Jurkat, Clone E6-1 (cell line): ENCODE data around the gene C3.
"Not testable (repeated sequence)": the region's sequence is repeated elsewhere in the genome, so short reads cannot be mapped to it uniquely, and the experiment has no call there.

Experiments used
- DNase-seq: peaks from one replicate; pipeline ENCODE4 v3.0.0-alpha.2; 2011; ENCODE audit warnings: low read depth, low spot score
- H3K4me3 ChIP-seq: 2 replicates; pipeline ENCODE4 v1.5.1; 2011; ENCODE audit warnings: mild to moderate bottlenecking, low read length, control low read depth, moderate library complexity

C3 gene

DNA sequence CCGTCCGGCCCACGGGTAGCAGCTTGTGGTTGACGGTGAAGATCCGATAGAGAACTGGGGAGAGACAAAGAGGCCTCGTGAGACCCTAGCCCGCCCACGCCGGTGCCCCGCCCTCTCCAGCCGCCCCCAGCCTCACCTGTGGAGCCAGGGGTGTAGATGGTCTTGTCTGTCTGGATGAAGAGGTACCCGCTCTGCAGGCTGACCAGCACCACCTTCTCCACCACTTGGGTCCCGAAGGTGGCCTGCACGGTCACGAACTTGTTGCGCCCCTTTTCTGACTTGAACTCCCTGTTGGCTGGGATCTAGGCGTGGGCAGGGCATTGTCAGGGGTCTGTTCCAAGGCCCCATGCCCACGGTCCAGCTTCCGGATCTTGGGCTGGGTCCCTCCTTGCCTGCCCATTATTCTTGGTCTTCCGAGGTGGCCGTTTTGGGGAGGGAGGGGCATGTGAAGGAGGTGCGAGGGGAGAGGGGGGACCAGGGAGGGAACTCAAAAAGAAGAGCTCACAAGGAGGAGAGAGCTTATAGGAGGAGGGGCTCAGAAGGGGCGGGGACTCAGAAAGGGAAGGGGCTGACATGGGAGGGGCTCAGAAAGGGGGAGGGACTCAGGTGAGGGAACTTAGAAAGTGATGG is 2.2 kb downstream of the C3 start:
- H3K4me3 ChIP-seq = no peak overlapping the region
- no peak for DNase-seq

- peak; percentile 8 for DNase-seq
Measured at GRCh38 chr19:6717441-6717971, 2.9 kb downstream of the C3 start.

GRCh38 chr19:6717036-6717435 is 3.4 kb downstream of the C3 start:
- no peak overlapping the region for H3K4me3 ChIP-seq
- DNase-seq = no peak

More at GRCh38 chr19:6717441-6717971, 2.9 kb downstream of the C3 start:
- no peak overlapping the region for H3K4me3 ChIP-seq

- no peak for DNase-seq
- no peak overlapping the region for H3K4me3 ChIP-seq
Measured at GRCh38 chr19:6716610-6716970, 3.9 kb downstream of the C3 start.

- no peak for DNase-seq
- no peak overlapping the region for H3K4me3 ChIP-seq
Measured at GRCh38 chr19:6714749-6715555, 5.5 kb downstream of the C3 start.

GRCh38 chr19:6713773-6714692 is 6.4 kb downstream of the C3 start:
- H3K4me3 ChIP-seq = no peak overlapping the region
- no peak for DNase-seq

DNA sequence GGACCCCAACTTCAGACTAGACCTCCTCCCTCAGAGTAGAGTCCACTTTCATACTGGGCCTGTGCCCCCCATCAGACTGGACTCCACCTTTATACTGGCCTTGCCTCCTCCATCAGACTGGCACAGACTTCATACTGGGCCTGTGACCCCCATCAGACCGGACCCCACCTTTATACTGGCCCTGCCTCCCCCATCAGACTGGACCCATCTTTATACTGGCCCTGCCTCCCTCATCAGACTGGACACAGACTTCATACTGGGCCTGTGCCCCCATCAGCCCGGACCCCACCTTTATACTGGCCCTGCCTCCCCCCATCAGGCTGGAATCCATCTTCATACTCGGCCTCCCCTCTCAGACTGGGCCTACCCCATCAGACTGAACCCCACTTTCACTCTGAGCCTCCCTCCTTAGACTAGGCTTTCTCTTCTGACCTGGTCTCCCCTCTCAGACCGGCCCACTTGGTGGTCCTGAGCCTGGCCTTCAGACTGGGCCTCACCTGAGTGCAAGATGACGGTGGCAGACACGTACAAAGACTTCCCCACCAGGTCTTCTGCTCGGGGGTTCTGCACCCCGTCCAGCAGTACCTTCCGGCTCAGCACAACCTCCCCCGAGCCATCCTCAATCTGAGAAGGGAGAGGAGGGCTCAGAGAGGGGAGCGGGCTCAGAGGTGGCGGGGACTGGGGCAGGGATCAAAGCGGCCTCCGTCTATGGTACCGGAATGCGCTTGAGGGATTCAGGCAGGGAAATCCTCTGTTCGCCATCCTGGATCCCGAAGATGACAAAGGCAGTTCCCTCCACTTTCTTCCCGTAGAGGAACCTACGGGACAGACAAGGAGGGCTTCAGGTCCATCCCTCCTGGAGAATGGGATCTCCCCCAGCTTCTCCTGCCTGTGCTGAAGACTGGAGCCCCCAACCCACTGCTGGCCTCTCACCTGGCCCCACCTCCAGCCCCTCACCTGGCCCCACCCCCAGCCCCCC is 7.5 kb downstream of the C3 start:
- no peak overlapping the region for H3K4me3 ChIP-seq
- DNase-seq = no peak

DNA sequence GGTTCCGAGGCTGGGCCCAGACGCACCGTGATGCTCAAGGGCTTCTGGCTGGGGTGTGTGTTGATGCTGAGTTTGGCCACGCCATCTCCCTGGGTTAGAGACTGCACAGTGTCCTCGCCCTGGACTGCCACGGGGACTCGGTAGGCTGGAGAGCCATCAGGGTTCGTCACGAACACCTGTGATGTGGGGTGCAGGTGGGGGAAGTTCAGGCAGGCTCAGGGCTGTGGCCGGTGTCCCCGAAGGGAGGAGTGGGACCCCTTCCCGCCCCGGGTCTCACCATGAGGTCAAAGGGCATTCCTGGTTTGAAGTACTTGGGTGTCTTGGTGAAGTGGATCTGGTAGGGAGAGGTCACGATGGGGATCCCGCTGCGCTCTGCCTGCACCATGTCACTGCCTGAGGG is 8.2 kb downstream of the C3 start:
- H3K4me3 ChIP-seq = no peak overlapping the region
- DNase-seq = no peak

- H3K4me3 ChIP-seq = no peak overlapping the region
- DNase-seq = no peak
Measured at GRCh38 chr19:6711605-6712004, 8.8 kb downstream of the C3 start.

DNA sequence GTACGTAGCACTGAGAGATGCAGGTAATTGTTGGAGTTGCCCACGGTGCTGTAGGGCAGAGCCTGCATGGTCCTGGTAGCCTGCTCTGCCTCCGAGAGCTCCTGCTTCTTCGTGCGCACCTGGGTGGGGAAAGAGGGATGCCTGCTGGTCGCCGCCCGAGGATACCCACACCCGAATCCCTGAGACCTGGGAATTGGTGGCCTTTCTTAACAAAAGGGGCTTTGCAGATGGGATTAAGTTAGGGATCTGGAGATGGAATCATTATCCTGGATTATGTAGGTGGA is 9.4 kb downstream of the C3 start:
- no peak overlapping the region for H3K4me3 ChIP-seq
- no peak for DNase-seq

GRCh38 chr19:6710273-6711077 is 10.0 kb downstream of the C3 start:
- no peak overlapping the region for H3K4me3 ChIP-seq
- DNase-seq = no peak

GRCh38 chr19:6709549-6709948 is 10.9 kb downstream of the C3 start:
- H3K4me3 ChIP-seq = no peak overlapping the region
- no peak for DNase-seq

GRCh38 chr19:6708913-6709312 is 11.5 kb downstream of the C3 start:
- not testable (repeated sequence) for H3K4me3 ChIP-seq, DNase-seq

DNA sequence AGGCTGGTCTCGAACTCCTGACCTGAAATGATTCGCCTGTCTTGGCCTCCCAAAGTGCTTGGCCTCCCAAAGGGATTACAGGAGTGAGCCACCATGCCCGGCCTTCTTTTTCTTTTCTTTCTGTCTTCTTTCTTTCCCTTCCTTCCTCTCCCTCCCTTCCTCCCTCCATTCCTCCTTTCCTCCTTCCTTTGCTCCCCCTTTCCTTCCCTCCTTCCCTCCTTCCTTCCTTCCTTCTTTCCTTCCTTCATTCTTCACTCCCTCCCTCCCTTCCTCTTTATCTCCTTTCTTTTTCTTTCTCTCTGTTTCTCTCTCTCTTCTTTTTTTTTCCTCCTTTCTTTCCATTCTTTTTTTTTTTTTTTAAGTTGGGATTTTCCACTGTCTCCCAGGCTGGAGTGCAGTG is 12.1 kb downstream of the C3 start:
- DNase-seq = no peak
- H3K4me3 ChIP-seq = no peak overlapping the region

GRCh38 chr19:6707658-6708018 is 12.8 kb downstream of the C3 start:
- H3K4me3 ChIP-seq = no peak overlapping the region
- no peak for DNase-seq

GRCh38 chr19:6707011-6707657 is 13.3 kb downstream of the C3 start:
- no peak for DNase-seq
- no peak overlapping the region for H3K4me3 ChIP-seq

- no peak overlapping the region for H3K4me3 ChIP-seq
- no peak for DNase-seq
Measured at GRCh38 chr19:6706633-6706958, 13.9 kb downstream of the C3 start.
